Stimulated activated CD4-positive, alpha-beta T cell treated with anti-CD3 and anti-CD28 coated beads, Interleukin-12 subunit alpha, Interleukin-12 subunit beta, amount 100 ng/mL, for 48 hours (primary cell): ENCODE results near the gene TP53TG5.

Experiments
- DNase-seq, 3 donors: peaks; one replicate each; pipeline ENCODE4 v3.0.0-alpha.2; 2020; ENCODE audit warnings: low read depth in 2 of 3, low spot score in 1 of 3

The TP53TG5 gene

DNA sequence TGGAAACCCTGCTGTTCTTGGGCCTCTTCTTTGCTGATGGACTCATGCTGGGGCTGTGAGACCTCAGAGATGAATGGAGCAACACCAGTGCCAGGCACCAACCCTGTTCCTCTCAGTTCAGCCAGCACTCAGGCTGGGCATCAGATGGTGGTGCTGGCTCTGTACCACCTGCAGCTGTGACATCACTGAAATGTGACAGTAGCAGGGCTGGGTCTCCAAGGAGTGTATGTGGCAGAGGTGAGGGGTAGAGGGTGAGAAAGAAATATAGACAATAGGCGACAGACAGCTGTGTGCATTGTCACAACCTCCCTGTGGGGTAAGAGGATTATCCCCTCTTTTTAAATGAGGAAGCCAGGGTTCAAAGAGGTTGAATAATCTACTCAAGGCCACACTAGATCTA is at the start of gene TP53TG5:
TP53TG5 (minus strand) TSS at position 135 of the 400 bp plus-strand sequence; CDS start at position 46, 89 bp downstream.
- DNase-seq: no peak

DNA sequence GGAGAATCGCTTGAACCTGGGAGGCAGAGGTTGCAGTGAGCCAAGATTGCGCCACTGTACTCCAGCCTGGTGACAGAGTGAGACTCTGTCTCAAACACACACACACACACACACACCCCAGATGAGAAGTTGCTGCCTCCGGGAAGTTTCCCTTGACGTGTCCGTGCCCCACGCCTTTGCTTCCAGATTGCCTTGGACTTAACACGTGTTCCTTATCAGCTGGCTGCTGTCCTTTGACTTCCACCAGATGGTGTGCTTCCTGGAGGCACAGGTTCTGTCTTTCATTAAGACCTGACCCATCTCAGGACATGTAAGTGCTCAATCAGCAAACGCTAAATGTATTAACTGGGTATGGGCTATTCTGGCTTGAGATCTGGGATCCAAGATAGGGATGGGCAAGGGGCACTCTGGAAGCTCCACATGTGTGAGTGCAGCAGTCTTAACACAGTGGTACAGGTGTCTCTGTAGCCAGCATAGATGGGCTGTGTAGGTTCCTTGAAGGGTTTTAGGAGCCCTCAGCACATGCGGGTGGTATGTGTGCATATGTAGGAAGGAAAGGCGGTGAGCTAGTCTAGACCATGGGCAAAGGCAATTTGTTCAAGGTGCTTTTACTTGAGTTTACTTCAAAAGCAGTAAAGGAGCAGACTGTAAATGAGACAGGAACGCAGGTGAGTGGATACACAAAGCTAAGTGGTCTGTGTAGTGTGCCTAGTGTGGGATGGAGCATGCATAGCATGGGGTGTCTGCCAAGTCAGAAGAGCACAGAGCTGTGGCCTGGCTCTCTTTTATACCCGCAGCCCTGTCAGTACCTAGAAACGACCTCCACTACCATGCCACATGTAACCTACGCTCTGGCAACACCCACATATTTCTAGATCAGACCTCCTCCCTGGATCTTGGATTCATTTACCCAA is 49.4 kb upstream of the TP53TG5 start:
- DNase-seq: no peak

DNA sequence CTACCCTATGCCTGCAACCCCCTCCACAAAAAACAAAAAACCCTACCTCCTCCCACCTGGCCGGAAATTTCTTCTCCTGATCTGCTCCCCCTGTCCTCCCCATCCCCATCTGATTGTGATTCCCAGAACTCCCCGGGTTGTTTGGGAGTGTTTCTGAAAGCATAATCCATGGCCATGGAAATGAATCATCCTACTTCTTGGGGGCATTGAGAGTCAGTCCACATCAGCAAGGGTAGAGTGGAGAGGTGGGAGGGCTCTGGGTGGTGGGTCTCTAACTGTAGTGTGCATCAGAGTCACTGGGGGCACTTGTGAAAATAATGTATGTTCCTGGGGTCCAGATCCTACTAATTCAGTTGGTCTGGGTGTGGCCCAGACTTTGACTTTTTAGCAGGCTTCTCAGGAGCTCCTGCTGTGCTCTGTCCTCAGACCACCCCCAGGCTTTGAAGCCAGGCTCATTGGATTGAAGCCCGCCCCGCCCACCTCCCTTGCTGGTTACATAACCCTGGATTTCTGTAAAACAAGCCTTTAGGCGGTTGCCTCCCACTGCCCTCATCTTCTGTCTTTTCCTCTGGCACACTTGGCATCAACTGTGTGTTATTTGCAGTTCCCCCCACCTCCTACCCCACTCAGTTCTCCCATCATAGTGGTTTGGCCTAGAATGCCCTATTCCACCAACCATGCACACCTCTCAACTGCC is 48.3 kb upstream of the TP53TG5 start:
- no peak for DNase-seq

DNA sequence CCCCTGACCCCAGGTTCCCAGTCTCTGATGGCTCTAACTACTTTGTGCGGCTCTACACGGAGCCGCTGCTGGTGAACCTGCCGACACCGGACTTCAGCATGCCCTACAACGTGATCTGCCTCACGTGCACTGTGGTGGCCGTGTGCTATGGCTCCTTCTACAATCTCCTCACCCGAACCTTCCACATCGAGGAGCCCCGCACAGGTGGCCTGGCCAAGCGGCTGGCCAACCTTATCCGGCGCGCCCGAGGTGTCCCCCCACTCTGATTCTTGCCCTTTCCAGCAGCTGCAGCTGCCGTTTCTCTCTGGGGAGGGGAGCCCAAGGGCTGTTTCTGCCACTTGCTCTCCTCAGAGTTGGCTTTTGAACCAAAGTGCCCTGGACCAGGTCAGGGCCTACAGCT is 47.4 kb upstream of the TP53TG5 start:
- no peak for DNase-seq

DNA sequence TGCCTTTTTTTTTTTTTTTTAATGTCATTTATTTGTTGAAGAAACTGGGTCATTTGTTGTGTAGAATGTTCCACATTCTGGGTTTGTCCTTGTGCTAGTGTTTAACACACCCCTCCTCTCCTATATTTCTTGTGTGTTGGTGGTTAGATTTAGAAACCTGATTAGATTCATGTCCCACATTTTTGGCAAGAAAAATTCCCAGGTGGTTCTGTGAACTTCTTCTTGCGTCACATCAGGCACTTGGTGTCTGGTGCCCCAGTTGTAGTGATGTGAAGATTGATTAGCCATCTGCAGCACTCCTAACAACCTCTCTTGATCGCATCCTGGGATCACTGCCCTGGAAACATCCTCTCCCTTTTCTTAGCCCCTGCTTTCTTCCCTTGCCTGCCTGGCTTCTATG is 45.6 kb upstream of the TP53TG5 start:
- no peak for DNase-seq

DNA sequence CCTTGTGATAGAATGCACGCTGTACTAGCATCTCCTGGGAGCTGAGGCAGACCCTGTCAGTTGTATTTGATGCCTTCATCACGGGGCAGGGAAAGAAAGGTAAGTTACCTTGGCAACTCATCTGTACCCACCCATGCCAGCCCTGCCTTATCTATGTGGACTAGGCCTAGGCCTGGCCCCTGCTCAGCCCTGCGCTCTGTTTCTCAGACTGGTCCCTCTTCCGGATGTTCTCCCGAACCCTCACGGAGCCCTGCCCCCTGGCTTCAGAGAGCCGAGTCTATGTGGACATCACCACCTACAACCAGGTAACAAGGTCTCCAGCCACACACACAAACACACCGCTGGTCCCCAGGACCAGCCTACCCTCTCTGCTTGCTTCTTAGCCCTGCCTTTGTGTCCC is 42.0 kb upstream of the TP53TG5 start:
- no peak for DNase-seq

DNA sequence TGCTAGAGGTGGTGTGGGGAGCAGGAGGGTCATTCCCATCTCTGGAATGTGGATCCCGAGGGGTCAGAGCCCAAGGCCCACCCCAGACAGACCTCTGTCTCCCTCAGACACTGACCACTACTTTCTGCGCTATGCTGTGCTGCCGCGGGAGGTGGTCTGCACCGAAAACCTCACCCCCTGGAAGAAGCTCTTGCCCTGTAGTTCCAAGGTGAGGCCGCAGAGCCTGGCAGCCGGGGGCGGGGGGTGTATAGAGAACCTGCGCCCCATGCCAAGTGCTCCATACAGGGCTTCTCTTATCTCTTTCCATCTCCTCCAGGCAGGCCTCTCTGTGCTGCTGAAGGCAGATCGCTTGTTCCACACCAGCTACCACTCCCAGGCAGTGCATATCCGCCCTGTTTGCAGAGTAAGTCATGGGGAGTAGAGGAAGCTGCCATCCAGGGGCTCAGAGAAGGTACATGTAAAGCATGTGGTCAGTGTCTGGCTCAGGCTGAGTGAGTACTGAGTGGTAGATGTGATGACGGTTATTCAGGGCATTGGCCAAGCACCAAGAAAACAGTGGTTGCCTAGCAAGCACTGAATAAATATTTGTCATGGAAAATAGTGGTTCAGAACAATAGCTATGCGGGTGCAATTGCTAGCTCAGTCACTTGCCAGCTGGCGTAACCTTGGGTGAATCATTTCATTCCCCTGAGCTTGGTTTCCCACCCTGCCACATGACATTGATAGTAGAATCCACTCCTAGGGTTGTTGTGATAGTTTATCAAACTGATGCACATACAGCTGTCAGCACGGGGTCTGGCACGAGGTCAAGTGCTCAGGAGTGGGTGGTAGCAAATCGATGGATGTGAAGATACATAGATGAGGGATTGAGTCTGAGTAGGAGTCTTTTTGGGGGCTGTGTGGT is 41.3 kb upstream of the TP53TG5 start:
- no peak for DNase-seq

DNA sequence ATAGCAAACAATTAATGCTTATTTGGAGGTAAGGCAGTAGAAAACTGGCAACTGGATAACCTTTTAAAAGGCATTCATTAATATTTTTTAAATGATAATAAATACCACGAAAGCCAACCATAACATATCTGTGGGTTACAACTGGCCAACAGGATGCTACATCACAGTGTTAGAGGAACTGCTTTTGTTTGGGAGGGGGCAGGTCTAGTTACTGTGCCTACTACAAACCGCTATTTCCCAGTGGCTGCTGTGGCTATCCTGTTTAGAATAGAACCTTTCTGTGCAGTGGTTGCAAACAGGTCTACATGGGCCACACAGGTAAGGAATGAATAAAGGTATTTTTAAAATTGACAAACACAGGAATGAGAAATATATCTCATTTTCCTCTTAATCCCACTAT is 38.8 kb upstream of the TP53TG5 start:
- DNase-seq: no peak

DNA sequence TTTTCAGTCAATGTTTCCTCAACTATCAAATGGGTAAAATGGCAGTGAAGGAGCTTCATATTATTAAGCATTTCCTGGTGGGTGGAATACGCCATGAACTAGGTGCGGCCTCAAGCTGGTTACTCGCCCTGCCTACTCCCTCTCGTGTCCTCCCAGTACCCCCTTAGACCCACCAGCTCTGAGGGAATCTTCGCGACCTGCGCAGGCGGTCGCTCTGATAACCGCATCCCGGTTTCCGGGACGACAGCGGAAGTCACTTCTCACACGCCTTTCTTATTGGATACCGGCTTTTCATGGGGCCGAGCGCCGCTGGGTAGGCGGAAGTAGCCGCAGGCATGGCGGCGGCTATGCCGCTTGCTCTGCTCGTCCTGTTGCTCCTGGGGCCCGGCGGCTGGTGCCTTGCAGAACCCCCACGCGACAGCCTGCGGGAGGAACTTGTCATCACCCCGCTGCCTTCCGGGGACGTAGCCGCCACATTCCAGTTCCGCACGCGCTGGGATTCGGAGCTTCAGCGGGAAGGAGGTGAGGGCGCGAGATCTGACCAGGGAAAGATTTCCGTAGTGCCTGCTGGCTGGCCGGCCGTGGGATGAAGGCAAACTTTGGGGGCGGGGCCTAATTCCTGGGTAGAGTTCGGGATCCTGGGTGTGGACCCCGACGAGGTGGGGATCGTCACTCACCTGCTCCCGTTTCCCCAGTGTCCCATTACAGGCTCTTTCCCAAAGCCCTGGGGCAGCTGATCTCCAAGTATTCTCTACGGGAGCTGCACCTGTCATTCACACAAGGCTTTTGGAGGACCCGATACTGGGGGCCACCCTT is 37.9 kb upstream of the TP53TG5 start, which contains the start of gene PIGT:
PIGT (plus strand) TSS at position 320 of the 816 bp plus-strand sequence; CDS start at position 336, 16 bp downstream.
- peak; percentile 79 to 81 (median 81) for DNase-seq

DNA sequence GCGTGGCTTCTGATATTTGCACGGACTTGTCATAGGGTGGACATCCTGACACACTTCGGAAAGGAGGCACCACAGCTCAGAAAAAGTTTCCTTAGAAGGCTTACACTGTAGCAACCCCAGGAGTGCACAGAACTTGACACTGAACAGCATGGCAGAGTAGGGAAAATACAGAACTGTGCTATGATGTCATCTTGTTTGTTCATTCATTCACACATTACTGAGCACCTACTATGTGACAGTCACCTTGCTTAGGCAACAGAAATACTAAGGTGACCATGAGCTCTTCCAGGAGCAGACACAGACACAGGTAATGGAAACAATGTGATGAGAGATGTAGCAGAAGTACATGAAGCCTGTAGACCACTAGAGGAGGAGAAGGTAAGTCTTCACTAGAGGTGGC is 35.4 kb upstream of the TP53TG5 start:
- no peak for DNase-seq

DNA sequence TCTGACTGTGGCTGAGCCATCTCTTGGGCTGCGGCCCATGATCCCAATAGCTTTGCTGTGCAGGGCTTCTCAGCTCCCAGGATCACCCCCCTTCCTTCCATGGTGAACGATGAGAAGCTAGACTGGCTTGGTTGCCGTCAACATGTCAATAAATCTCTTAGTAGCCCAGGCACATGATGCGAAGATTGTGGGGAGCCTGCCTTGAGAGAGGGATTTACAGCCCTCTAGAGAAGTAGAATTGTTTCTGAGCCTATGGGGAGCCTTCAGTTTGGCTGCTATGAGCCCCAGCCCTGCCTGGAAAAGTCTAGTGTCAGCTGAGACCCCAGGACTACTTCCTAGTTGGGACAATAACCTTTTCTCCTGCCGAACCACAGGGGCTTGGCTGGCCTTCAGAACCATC is 34.5 kb upstream of the TP53TG5 start:
- DNase-seq: no peak

DNA sequence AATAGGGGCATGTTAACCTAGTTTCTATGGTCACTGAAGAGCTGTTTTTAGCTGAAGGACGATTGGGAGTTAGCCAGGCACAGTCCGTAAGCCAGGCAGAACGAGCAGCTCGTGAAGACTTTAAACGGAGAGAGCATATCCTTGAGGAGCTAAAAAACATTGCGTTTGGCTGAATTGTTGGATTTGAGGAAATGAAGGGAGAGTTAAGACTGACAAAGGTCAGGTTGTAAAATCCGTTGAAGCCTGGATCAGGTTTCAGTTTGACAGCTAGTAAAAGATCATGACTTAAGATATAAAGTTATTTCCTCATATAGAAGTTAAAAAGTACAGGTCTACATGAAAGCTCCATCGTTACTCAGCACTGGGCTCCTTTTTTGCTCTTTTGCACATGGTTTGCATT is 32.8 kb upstream of the TP53TG5 start:
- DNase-seq: no peak

DNA sequence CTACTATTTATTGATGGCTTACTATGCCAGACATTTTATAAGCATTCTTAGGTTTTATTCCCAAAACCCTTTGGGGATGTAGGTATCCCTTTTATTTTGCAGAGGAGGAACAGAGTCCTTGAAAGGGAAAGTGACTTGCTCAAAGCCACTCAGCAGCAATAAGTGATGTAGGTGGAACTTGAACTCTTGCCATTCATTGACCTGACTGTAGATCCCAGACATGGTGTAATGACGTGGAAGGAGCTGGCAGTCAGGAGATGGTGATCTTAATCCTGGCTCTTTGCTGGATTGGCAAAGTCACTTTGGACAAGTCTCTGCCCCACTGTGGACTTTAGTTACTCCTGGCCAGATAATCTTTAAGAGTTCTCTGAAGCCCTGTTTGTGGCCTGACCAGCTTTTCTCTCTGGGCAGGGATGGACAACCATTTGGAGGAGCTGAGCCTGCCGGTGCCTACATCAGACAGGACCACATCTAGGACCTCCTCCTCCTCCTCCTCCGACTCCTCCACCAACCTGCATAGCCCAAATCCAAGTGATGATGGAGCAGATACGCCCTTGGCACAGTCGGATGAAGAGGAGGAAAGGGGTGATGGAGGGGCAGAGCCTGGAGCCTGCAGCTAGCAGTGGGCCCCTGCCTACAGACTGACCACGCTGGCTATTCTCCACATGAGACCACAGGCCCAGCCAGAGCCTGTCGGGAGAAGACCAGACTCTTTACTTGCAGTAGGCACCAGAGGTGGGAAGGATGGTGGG is 31.6 kb upstream of the TP53TG5 start:
- no peak for DNase-seq

DNA sequence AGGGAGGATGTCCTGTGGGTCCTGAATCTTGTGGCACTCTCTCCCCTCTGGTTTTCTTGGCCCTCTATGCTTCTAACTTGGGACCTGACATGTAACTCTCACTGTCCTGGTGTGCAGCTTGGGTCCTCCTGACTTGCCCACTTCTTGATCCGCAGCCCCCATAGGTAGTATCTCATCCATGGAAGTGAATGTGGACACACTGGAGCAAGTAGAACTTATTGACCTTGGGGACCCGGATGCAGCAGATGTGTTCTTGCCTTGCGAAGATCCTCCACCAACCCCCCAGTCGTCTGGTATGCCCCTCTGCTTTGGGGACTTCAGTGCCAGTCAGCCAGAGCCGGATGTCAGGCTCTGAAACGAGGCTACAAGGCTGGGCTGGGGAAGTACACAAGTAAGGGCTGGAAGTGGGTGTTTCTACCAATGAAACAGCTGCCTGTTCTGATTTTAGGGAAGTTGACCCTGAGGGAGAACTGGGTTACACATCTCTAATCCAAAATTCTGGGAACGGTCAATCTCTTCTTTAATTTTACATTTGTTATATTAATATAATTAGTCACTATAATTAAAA is 30.6 kb upstream of the TP53TG5 start:
- no peak for DNase-seq

DNA sequence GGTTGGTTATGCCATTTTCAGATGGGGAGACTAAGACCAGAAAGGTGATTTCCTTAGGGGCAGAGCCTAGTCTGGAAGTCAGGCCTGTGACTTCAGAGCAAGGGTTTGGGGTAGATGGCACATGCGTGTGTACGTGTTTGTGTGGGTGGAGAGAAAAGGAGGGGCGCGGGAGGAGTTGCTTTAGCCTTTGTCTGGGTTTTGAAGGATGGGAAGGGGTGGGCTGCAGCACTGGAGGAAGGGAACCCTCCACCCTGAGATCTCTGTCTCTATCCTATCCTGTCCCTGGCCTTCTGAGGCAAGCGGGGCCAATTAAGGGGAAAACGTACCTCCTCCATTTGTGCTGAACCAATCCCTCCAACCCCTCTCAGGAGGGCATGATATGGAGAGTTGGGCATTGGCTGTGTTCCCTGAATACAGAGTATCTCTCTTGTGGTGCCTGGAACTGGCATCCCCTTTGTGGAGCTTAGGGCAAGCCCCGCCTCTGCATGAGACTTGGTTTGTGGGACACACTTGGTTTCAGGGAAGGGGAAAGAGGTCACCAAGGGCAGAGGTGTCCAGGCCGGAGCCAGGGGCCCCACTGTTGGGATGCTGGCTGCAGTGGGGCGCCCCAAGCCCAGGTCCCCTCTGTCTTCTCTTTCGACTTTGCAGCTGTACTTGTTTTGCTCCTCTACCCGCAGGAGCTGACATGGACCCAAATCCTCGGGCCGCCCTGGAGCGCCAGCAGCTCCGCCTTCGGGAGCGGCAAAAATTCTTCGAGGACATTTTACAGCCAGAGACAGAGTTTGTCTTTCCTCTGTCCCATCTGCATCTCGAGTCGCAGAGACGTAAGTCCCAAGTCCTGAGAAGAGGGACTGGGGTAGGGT is 29.9 kb upstream of the TP53TG5 start, which contains the start of gene DBNDD2:
DBNDD2 (plus strand) TSS at position 507 of the 863 bp plus-strand sequence; CDS start at position 686, 179 bp downstream.
- no peak for DNase-seq

DNA sequence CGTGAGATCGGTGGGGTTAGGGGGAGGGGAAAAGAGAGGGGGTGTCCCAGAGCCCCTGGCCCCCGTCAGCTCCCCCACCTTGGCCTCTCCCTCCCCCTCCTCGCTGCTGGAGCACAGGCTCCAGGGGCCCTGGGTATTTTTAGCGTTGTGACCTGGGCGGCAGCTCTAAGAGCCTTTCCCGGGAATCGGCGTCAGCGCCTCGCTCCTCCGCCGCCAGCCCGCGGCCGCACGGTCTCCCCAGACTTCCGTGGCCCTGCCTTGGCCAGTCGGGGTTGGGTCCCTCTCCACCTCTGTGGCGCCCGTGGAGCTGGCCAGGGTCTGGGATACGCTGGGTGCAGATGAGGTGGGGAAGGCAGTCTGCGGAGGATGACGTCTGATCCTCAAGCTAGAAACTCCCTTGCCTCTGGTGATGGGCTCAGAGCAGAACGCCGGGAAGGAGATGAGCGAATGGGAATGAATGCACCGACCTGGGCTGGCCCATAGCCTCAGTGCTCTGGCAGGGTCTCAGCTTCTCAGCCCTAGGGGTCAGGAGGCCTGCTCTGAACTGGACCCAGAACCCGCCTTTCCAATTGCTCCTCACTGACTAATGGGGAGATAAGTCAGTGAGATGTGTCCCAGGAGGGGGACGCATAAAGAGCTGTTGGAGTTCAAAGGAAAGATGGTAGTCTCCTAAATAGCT is 29.1 kb upstream of the TP53TG5 start:
- DNase-seq: no peak

DNA sequence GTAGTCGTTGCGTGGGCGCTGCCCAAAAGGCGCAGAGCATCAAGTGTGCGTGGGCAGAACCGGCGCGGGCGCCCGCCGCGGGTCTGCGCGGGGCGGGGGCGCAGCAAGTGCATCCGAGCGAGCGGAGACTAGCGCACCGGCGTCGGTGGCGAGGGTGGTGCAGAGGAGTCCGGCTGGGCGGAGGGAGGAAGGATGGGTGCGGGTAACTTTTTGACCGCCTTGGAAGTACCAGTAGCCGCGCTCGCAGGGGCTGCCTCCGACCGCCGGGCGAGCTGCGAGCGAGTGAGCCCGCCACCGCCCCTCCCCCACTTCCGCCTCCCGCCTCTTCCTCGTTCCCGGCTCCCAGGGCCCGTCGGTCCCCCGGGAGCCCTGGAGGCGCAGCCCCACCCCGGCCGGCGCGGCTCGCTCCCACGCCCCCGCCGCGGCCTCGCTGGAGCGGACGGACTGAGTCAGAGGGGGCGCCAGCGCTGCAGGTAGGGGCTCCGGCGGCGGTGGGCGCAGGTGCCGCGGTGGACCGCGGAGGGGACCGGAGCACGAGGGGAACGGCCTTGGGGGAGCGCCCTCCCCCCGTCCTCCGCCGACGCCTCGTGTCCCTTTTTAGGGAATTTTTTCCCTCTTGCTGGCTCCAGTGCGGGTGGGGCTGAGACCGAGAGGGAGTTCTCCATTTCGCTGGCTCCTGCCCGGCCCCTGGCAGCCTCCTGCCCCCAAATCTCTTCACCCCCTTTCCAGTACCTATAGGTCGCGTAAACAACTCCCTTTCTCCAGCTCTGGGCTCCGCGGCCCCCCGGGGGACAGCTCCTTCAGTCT is 28.3 kb upstream of the TP53TG5 start:
- DNase-seq: peak in 2 of 3 donors; percentile 14 to 38
